Astrocyte of the cerebellum (primary cell): ENCODE results near the gene UGT1A9.
"Not testable (repeated sequence)": the region's sequence is repeated elsewhere in the genome, so short reads cannot be mapped to it uniquely, and the experiment has no call there.

ENCODE experiments used
- DNase-seq: peaks from one replicate; pipeline ENCODE4 v3.0.0-alpha.2; 2011; ENCODE audit warnings: low read depth
- H3K4me3 ChIP-seq: 2 replicates; pipeline ENCODE4 v1.5.1; 2011; ENCODE audit warnings: mild to moderate bottlenecking, low read depth, low read length, moderate library complexity
- in situ Hi-C: cut with HindIII; loops from 2 replicates; pipeline ENCODE4 v1.10.0; 2017; ENCODE audit warnings: low sequenced_read_pairs
- TF ChIP-seq, protein P1 (sequence below): IDR thresholded peaks from 2 replicates; pipeline ENCODE4 v1.5.1; 2012; ENCODE audit warnings: low read length, low read depth, moderate library complexity, mild to moderate bottlenecking; ENCODE audit errors: missing control alignments

Gene UGT1A9

GRCh38 chr2:233698740-233699139 is 27.0 kb downstream of the UGT1A9 start:
- in situ Hi-C loops, result no loop called here
- no peak for DNase-seq
- H3K4me3 ChIP-seq, result no peak overlapping the region
- TF ChIP-seq, protein P1, sequence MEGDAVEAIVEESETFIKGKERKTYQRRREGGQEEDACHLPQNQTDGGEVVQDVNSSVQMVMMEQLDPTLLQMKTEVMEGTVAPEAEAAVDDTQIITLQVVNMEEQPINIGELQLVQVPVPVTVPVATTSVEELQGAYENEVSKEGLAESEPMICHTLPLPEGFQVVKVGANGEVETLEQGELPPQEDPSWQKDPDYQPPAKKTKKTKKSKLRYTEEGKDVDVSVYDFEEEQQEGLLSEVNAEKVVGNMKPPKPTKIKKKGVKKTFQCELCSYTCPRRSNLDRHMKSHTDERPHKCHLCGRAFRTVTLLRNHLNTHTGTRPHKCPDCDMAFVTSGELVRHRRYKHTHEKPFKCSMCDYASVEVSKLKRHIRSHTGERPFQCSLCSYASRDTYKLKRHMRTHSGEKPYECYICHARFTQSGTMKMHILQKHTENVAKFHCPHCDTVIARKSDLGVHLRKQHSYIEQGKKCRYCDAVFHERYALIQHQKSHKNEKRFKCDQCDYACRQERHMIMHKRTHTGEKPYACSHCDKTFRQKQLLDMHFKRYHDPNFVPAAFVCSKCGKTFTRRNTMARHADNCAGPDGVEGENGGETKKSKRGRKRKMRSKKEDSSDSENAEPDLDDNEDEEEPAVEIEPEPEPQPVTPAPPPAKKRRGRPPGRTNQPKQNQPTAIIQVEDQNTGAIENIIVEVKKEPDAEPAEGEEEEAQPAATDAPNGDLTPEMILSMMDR, result no peak

GRCh38 chr2:233699424-233700027 is 27.8 kb downstream of the UGT1A9 start:
- H3K4me3 ChIP-seq, result no peak overlapping the region
- TF ChIP-seq, protein P1, result no peak
- no peak for DNase-seq
- in situ Hi-C loops, result no loop called here

DNA sequence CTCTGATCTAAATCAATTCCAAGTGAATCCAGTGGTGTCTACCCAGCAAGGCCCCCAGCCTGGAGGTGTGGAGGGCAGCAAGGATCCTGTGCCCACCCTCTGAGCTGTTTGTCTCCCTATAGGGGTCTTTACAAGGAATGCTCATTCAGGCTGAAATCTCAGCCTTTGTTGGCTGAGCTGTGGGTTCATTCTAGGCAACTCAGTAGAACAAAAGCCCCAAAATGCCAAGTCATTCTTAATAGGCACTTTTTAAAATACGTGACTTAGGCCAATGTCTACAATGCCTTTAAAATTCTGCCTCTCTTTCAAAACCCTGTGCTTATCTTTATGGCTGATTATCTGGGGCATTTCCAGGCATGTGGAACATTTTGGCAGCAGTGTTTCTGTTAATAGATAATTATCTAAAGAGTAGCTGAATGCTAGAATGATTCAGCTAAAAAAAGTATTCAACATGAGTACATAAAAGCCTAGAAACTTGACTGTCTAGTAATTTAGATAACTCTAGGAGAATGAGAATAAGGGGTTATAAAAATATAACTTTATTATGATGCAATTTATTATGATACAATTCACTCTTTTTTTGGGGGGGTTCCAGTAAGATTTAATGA is 28.4 kb downstream of the UGT1A9 start:
- DNase-seq, result no peak
- in situ Hi-C loops, result no loop called here
- H3K4me3 ChIP-seq, result no peak overlapping the region
- TF ChIP-seq, protein P1, result no peak

DNA sequence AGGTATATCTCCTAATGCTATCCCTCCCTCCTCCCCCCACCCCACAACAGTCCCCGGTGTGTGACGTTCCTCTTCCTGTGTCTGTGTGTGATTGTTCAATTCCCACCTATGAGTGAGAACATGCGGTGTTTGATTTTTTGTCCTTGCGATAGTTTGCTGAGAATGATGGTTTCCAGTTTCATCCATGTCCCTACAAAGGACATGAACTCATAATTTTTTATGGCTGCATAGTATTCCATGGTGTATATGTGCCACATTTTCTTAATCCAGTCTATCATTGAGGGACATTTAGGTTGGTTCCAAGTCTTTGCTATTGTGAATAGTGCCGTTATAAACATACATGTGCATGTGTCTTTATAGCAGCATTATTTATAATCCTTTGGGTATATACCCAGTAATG is 29.1 kb downstream of the UGT1A9 start:
- H3K4me3 ChIP-seq, DNase-seq, in situ Hi-C loops: not testable (repeated sequence)

GRCh38 chr2:233702238-233702637 is 30.5 kb downstream of the UGT1A9 start:
- in situ Hi-C loops, result no loop called here
- DNase-seq, result no peak
- no peak overlapping the region for H3K4me3 ChIP-seq
- TF ChIP-seq, protein P1, result no peak

GRCh38 chr2:233705911-233706506 is 34.3 kb downstream of the UGT1A9 start:
- DNase-seq, result no peak
- in situ Hi-C loops, result no loop called here

More at GRCh38 chr2:233705911-233706506, 34.3 kb downstream of the UGT1A9 start:
- no peak overlapping the region for H3K4me3 ChIP-seq
- TF ChIP-seq, protein P1, result no peak
